NCI-H748 (cell line): ENCODE results near the gene AK9.
"Not testable (repeated sequence)": the region's sequence is repeated elsewhere in the genome, so short reads cannot be mapped to it uniquely, and the experiment has no call there.

Experiments
- DNase-seq: peaks from one replicate; lab custom pipeline; 2025; ENCODE audit not compliant: unreplicated experiment; lab: John Stamatoyannopoulos, UW

The AK9 gene

GRCh38 chr6:109690737-109691621 is at the start of gene AK9, which contains the start of gene FIG4:
Gene AK9 (minus strand): TSS chr6:109691202. CDS start chr6:109675745, 15,457 bp downstream.
Gene FIG4 (plus strand): TSS chr6:109691296. CDS start chr6:109691436, 140 bp downstream.
- peak; percentile 99 for DNase-seq

- DNase-seq = no peak
Measured at GRCh38 chr6:109740787-109741186, 49.8 kb upstream of the AK9 start.

GRCh38 chr6:109739686-109740085 is 48.7 kb upstream of the AK9 start:
- DNase-seq = no peak

GRCh38 chr6:109738667-109739066 is 47.7 kb upstream of the AK9 start:
- DNase-seq = no peak

- DNase-seq = no peak
Measured at GRCh38 chr6:109738255-109738654, 47.3 kb upstream of the AK9 start.

GRCh38 chr6:109736273-109737025 is 45.4 kb upstream of the AK9 start:
- DNase-seq = no peak

GRCh38 chr6:109725250-109725649 is 34.2 kb upstream of the AK9 start:
- not testable (repeated sequence) for DNase-seq

- no peak for DNase-seq
Measured at GRCh38 chr6:109722564-109723254, 31.7 kb upstream of the AK9 start.

GRCh38 chr6:109722011-109722410 is 31.0 kb upstream of the AK9 start:
- DNase-seq = no peak

- DNase-seq = no peak
Measured at GRCh38 chr6:109720311-109720710, 29.3 kb upstream of the AK9 start.

GRCh38 chr6:109718991-109719390 is 28.0 kb upstream of the AK9 start:
- no peak for DNase-seq

GRCh38 chr6:109717971-109718370 is 27.0 kb upstream of the AK9 start:
- DNase-seq = no peak

- no peak for DNase-seq
Measured at GRCh38 chr6:109715616-109716015, 24.6 kb upstream of the AK9 start.

GRCh38 chr6:109714611-109715010 is 23.6 kb upstream of the AK9 start:
- no peak for DNase-seq

GRCh38 chr6:109714166-109714565 is 23.2 kb upstream of the AK9 start:
- no peak for DNase-seq

GRCh38 chr6:109713097-109713496 is 22.1 kb upstream of the AK9 start:
- DNase-seq = no peak

GRCh38 chr6:109708099-109708498 is 17.1 kb upstream of the AK9 start:
- DNase-seq = not testable (repeated sequence)

GRCh38 chr6:109706513-109706912 is 15.5 kb upstream of the AK9 start:
- DNase-seq = no peak

GRCh38 chr6:109705258-109705657 is 14.3 kb upstream of the AK9 start:
- DNase-seq = peak; percentile 93

GRCh38 chr6:109702791-109703190 is 11.8 kb upstream of the AK9 start:
- DNase-seq = no peak

- no peak for DNase-seq
Measured at GRCh38 chr6:109701774-109702173, 10.8 kb upstream of the AK9 start.
